Prostate gland (tissue), 2 donors: ENCODE measurements around the gene PSMD3. TPM values are rescaled to one million over a fixed set of nuclear protein-coding genes. Genes with fewer than 3 reads are reported as not detected.

Source experiments
- DNase-seq: peaks from one replicate; pipeline ENCODE4 v3.0.0-alpha.2; 2019; ENCODE audit warnings: low spot score
- H3K27ac ChIP-seq, 2 donors: fragments of 200-600 bp; sonication (generic); 2 replicates each; pipeline ENCODE4 v1.5.1; 2017 to 2019
- H3K27me3 ChIP-seq: fragments of 200-600 bp; sonication (generic); replicated peaks from 2 replicates; pipeline ENCODE4 v1.5.1; 2019; ENCODE audit not compliant: insufficient read depth
- H3K36me3 ChIP-seq, 2 donors: fragments of 200-600 bp; sonication (generic); 1 replicate in 1 of 2; 2 replicates in 1 of 2; pipeline versions ENCODE4 v1.5.1 to v1.8.1; 2017 to 2019
- H3K4me1 ChIP-seq: fragments of 200-600 bp; sonication (generic); replicated peaks from 2 replicates; pipeline ENCODE4 v1.5.1; 2019
- H3K4me3 ChIP-seq, 2 donors: fragments of 200-600 bp; sonication (generic); 2 replicates each; pipeline ENCODE4 v1.5.1; 2017 to 2019
- H3K9me3 ChIP-seq: fragments of 200-600 bp; sonication (generic); 2 replicates; pipeline ENCODE4 v1.5.1; 2017
- CTCF ChIP-seq, 4 experiments: fragments of 200-600 bp in 2 of 4; fragments of 450-650 bp in 2 of 4; sonication (generic) in 2 of 4; IDR thresholded peaks; 1 replicate in 3 of 4; 2 replicates in 1 of 4; pipeline ENCODE4 v1.5.1; 2016 to 2019; ENCODE audit warnings: antibody characterized with exemption in 4 of 4, mild to moderate bottlenecking in 2 of 4, moderate library complexity in 2 of 4
- POLR2A ChIP-seq: fragments of 450-650 bp; IDR thresholded peaks from one replicate; pipeline ENCODE4 v1.6.1; 2016; ENCODE audit warnings: antibody characterized with exemption, mild to moderate bottlenecking
- POLR2AphosphoS5 ChIP-seq: sonication (generic); formaldehyde crosslinking; IDR thresholded peaks from one replicate; pipeline ENCODE4 v1.6.1; 2017; ENCODE audit warnings: antibody characterized with exemption
- WGBS: methylation state at CpG from one replicate; pipeline ENCODE4 v1.1.5; 2018; 5-methylcytosine and 5-hydroxymethylcytosine counted together
- intact Hi-C: fragments of 100-400 bp; cut with DNase I; formaldehyde crosslinking; loops from one replicate; pipeline ENCODE4 v1.14.2; 2022
- total RNA-seq, 2 donors: library from RNA; depleted of rRNA; stranded (reverse); fragments of >200 nt; gene quantifications; one replicate each; pipeline ENCODE4 v1.1.0, GENCODE V29; 2016

The PSMD3 gene
- total RNA-seq, 2 donors from 2014 or later, result 96.4 to 116 TPM

GRCh38 chr17:40028595-40028994 lies 48.0 kb downstream of the PSMD3 start:
- intact Hi-C loops, result loop anchor here (5.0 kb wide), 2 partner anchors 49 to 149 kb away; partner anchors contain the start of gene RAPGEFL1
- TF ChIP-seq POLR2AphosphoS5, result no peak
- TF ChIP-seq CTCF (IDR thresholded peaks at IDR 0.05), result no peak
- no peak for TF ChIP-seq POLR2A
- H3K27ac ChIP-seq, result no peak overlapping the region
- WGBS, result 90% methylated on average over 13 of the region's 13 CpGs
- H3K9me3 ChIP-seq, result no peaks in the 10 kb centered on the region
- no peak for DNase-seq
- H3K36me3 ChIP-seq, result peaks cover 5 to 18% of the 10 kb centered on the region in 2 donors
- no peaks in the 10 kb centered on the region for H3K27me3 ChIP-seq
- no peak overlapping the region for H3K4me3 ChIP-seq
- H3K4me1 ChIP-seq, result peaks cover 14% of the 10 kb centered on the region

GRCh38 chr17:40031706-40032105 lies 51.1 kb downstream of the PSMD3 start:
- no peak for DNase-seq
- no peak overlapping the region for H3K4me3 ChIP-seq
- 97% methylated on average over 11 of the region's 11 CpGs for WGBS
- H3K4me1 ChIP-seq, result peaks cover 3% of the 10 kb centered on the region
- intact Hi-C loops, result no loop called here
- H3K27me3 ChIP-seq, result no peaks in the 10 kb centered on the region
- no peak overlapping the region for H3K27ac ChIP-seq
- TF ChIP-seq POLR2AphosphoS5, result no peak
- TF ChIP-seq CTCF (IDR thresholded peaks at IDR 0.05), result no peak
- TF ChIP-seq POLR2A, result no peak
- H3K9me3 ChIP-seq, result no peaks in the 10 kb centered on the region
- peaks cover 5 to 18% of the 10 kb centered on the region in 2 donors for H3K36me3 ChIP-seq

GRCh38 chr17:40032322-40033320 lies 52.0 kb downstream of the PSMD3 start:
- Histone ChIP-seq H3K4me1 (no peaks in the 10 kb centered on the region), H3K27ac (no peak overlapping the region), H3K9me3 (no peaks in the 10 kb centered on the region), H3K4me3 (no peak overlapping the region), H3K36me3 (peaks cover 5 to 18% of the 10 kb centered on the region in 2 donors), H3K27me3 (no peaks in the 10 kb centered on the region)
- peak; percentile 10 for TF ChIP-seq POLR2AphosphoS5
- no peak for TF ChIP-seq POLR2A
- TF ChIP-seq CTCF (IDR thresholded peaks at IDR 0.05), result no peak
- 91% methylated on average over 20 of the region's 23 CpGs for WGBS
- intact Hi-C loops, result no loop called here
- DNase-seq, result no peak

GRCh38 chr17:40033339-40033738 lies 52.7 kb downstream of the PSMD3 start:
- Histone ChIP-seq H3K27me3 (no peaks in the 10 kb centered on the region), H3K9me3 (no peaks in the 10 kb centered on the region), H3K36me3 (peaks cover 5 to 18% of the 10 kb centered on the region in 2 donors), H3K4me1 (no peaks in the 10 kb centered on the region), H3K27ac (no peak overlapping the region), H3K4me3 (no peak overlapping the region)
- TF ChIP-seq CTCF (IDR thresholded peaks at IDR 0.05) (no peak), POLR2A (no peak), POLR2AphosphoS5 (no peak)
- 94% methylated on average over 8 of the region's 8 CpGs for WGBS
- intact Hi-C loops, result no loop called here
- no peak for DNase-seq
